SK-N-SH (cell line): Measurements from ENCODE around the gene APOL4. TPM values are rescaled to one million over a fixed set of nuclear protein-coding genes. Genes with fewer than 3 reads are reported as not detected.

Experiments used
- CTCF ChIA-PET: fragments of 300-600, 350-600 bp; formaldehyde crosslinking; extraction: SDS; loops from one replicate; lab custom pipeline; 2021; lab: Yijun Ruan, JAX
- POLR2A ChIA-PET: fragments of 350-600 bp; sonication (Branson Sonifier 250); formaldehyde crosslinking; extraction: SDS; loops from one replicate; lab custom pipeline; 2020; ENCODE audit warnings: antibody characterized with exemption, inconsistent platforms; lab: Yijun Ruan, JAX
- DNase-seq: peaks from one replicate; pipeline ENCODE4 v3.0.0; 2012
- H2AFZ ChIP-seq: fragments of 200-600 bp; sonication (generic); 2 replicates; pipeline ENCODE4 v1.8.1; 2016; ENCODE audit warnings: antibody characterized with exemption, mild to moderate bottlenecking, low read depth
- H3F3A ChIP-seq: fragments of 200-600 bp; sonication (generic); replicated peaks from 2 replicates; pipeline ENCODE3; 2016; ENCODE audit warnings: antibody characterized with exemption, mild to moderate bottlenecking; ENCODE audit not compliant: insufficient read depth
- H3K27ac ChIP-seq, 2 experiments: fragments of 200-500 bp in 1 of 2; fragments of 200-600 bp in 1 of 2; sonication (Bioruptor generic) in 1 of 2; sonication (generic), shearing (Covaris generic) in 1 of 2; 2 replicates each; pipeline versions ENCODE4 v1.5.1 to v1.6.1; 2014 to 2016; ENCODE audit warnings: low read depth in 2 of 2, inconsistent platforms in 1 of 2, low read length in 1 of 2, mild to moderate bottlenecking in 1 of 2, mixed read lengths in 1 of 2
- H3K27me3 ChIP-seq: fragments of 200-600 bp; sonication (generic), shearing (Covaris generic); 2 replicates; pipeline ENCODE4 v1.6.1; 2016; ENCODE audit warnings: mixed run types; ENCODE audit not compliant: insufficient read depth
- H3K36me3 ChIP-seq, 2 experiments: fragments of 200-500 bp in 1 of 2; fragments of 200-600 bp in 1 of 2; sonication (Bioruptor generic) in 1 of 2; sonication (generic) in 1 of 2; replicated peaks in 1 of 2; 2 replicates each; pipeline versions ENCODE3 to v1.5.1; 2014 to 2016; ENCODE audit warnings: low read length in 1 of 2, mild to moderate bottlenecking in 1 of 2; ENCODE audit not compliant: insufficient read depth in 2 of 2, control insufficient read depth in 1 of 2
- H3K4me1 ChIP-seq, 2 experiments: fragments of 200-500 bp in 1 of 2; fragments of 200-600 bp in 1 of 2; sonication (Bioruptor generic) in 1 of 2; sonication (generic), shearing (Covaris generic) in 1 of 2; 2 replicates each; pipeline versions ENCODE4 v1.5.1 to v1.6.1; 2014 to 2016; ENCODE audit warnings: low read depth in 1 of 2, low read length in 1 of 2, mixed run types in 1 of 2; ENCODE audit not compliant: insufficient read depth in 2 of 2, control insufficient read depth in 1 of 2
- H3K4me2 ChIP-seq: fragments of 200-600 bp; sonication (generic), shearing (Covaris generic); 2 replicates; pipeline ENCODE4 v1.6.1; 2017; ENCODE audit warnings: mixed run types
- H3K4me3 ChIP-seq, 2 experiments: fragments of 200-500 bp in 1 of 2; fragments of 200-600 bp in 1 of 2; sonication (Bioruptor generic) in 1 of 2; sonication (generic), shearing (Covaris generic) in 1 of 2; 2 replicates each; pipeline versions ENCODE4 v1.5.1 to v1.8.1; 2014 to 2016; ENCODE audit warnings: low read depth in 2 of 2, inconsistent platforms in 1 of 2, low read length in 1 of 2, mild to moderate bottlenecking in 1 of 2, mixed read lengths in 1 of 2, moderate library complexity in 1 of 2
- H3K79me2 ChIP-seq: fragments of 200-600 bp; sonication (generic); 2 replicates; pipeline ENCODE4 v1.8.1; 2017; ENCODE audit warnings: mild to moderate bottlenecking; ENCODE audit not compliant: insufficient read depth
- H3K9ac ChIP-seq: fragments of 200-600 bp; sonication (generic); 2 replicates; pipeline ENCODE4 v1.6.1; 2017; ENCODE audit warnings: mixed run types
- H3K9me2 ChIP-seq: fragments of 200-600 bp; sonication (generic); 2 replicates; pipeline ENCODE4 v1.6.1; 2017; ENCODE audit warnings: mixed run types
- H3K9me3 ChIP-seq: fragments of 200-600 bp; sonication (generic); 2 replicates; pipeline ENCODE4 v1.6.1; 2017; ENCODE audit warnings: mixed run types, mild to moderate bottlenecking, moderate library complexity
- H4K20me1 ChIP-seq: fragments of 200-600 bp; sonication (generic); 2 replicates; pipeline ENCODE4 v1.6.1; 2017; ENCODE audit warnings: mild to moderate bottlenecking, mixed run types; ENCODE audit not compliant: insufficient read depth
- CHD2 ChIP-seq: fragments of 150-350 bp; IDR thresholded peaks from 2 replicates; pipeline ENCODE4 v1.6.1; 2018; ENCODE audit warnings: low read length; ENCODE audit not compliant: partially characterized antibody
- ELF1 ChIP-seq: IDR thresholded peaks from 2 replicates; pipeline ENCODE4 v1.4.0; 2012
- EP300 ChIP-seq, 2 experiments: IDR thresholded peaks; 2 replicates each; pipeline versions ENCODE4 v1.4.0 to v1.6.1; 2012; ENCODE audit warnings: borderline replicate concordance in 1 of 2, low read depth in 1 of 2, low read length in 1 of 2
- EZH2phosphoT487 ChIP-seq: fragments of 200-600 bp; sonication (generic); IDR thresholded peaks from 2 replicates; pipeline ENCODE4 v1.6.1; 2017; ENCODE audit warnings: low read depth, mixed run types, mild to moderate bottlenecking, antibody characterized with exemption, moderate library complexity, borderline replicate concordance
- FOXJ3 ChIP-seq: sonication (generic); formaldehyde crosslinking; IDR thresholded peaks from 2 replicates; pipeline ENCODE4 v1.5.1; 2020; ENCODE audit warnings: mild to moderate bottlenecking, missing genetic modification reagents
- FOXM1 ChIP-seq: IDR thresholded peaks from 2 replicates; pipeline ENCODE4 v1.4.0; 2012; ENCODE audit warnings: low read depth, mild to moderate bottlenecking
- GABPA ChIP-seq: IDR thresholded peaks from 2 replicates; pipeline ENCODE4 v1.4.0; 2012; ENCODE audit warnings: low read depth, mild to moderate bottlenecking
- GATA2 ChIP-seq: sonication (generic); formaldehyde crosslinking; IDR thresholded peaks from 2 replicates; pipeline ENCODE4 v1.5.0; 2020; ENCODE audit warnings: mild to moderate bottlenecking, missing genetic modification reagents
- JUND ChIP-seq: IDR thresholded peaks from 2 replicates; pipeline ENCODE4 v1.4.0; 2012
- MXI1 ChIP-seq: IDR thresholded peaks from 2 replicates; pipeline ENCODE4 v1.6.1; 2012; ENCODE audit warnings: mild to moderate bottlenecking, low read depth, low read length, improper control_type of control experiment
- NFIC ChIP-seq: IDR thresholded peaks from 2 replicates; pipeline ENCODE4 v1.4.0; 2012; ENCODE audit warnings: borderline replicate concordance
- NRF1 ChIP-seq: IDR thresholded peaks from 2 replicates; pipeline ENCODE4 v1.6.1; 2012; ENCODE audit warnings: low read depth, mild to moderate bottlenecking, low read length
- RAD21 ChIP-seq: IDR thresholded peaks from 2 replicates; pipeline ENCODE4 v1.6.1; 2012; ENCODE audit warnings: mild to moderate bottlenecking, low read length
- RCOR1 ChIP-seq: fragments of 150-350 bp; IDR thresholded peaks from 2 replicates; pipeline ENCODE4 v1.6.1; 2017; ENCODE audit warnings: antibody characterized with exemption, low read length
- RFX5 ChIP-seq: IDR thresholded peaks from 2 replicates; pipeline ENCODE4 v1.6.1; 2012; ENCODE audit warnings: mild to moderate bottlenecking, improper control_type of control experiment, low read length
- SMC3 ChIP-seq: IDR thresholded peaks from 2 replicates; pipeline ENCODE4 v1.6.1; 2012; ENCODE audit warnings: low read depth, low read length, improper control_type of control experiment
- TCF12 ChIP-seq: IDR thresholded peaks from 2 replicates; pipeline ENCODE4 v1.4.0; 2012
- YY1 ChIP-seq: IDR thresholded peaks from 2 replicates; pipeline ENCODE4 v1.4.0; 2012; ENCODE audit warnings: low read depth, mild to moderate bottlenecking
- WGBS: methylation state at CpG from one replicate; pipeline ENCODE4 v1.1.6; 2017; ENCODE audit warnings: low lambda C conversion rate; 5-methylcytosine and 5-hydroxymethylcytosine counted together
- polyA plus RNA-seq, 3 experiments: library from polyadenylated mRNA; depleted of rRNA; stranded (reverse); fragments of >200 nt; gene quantifications; 2 replicates each; pipeline ENCODE4 v1.2.3, GENCODE V29; 2012
- TF ChIP-seq, protein P1 (sequence below): IDR thresholded peaks from 2 replicates; pipeline ENCODE4; 2012
- TF ChIP-seq, protein P2 (sequence below): IDR thresholded peaks from 2 replicates; pipeline ENCODE4 v1.4.0; 2012; ENCODE audit warnings: low read depth, borderline replicate concordance
- TF ChIP-seq, protein P3 (sequence below): IDR thresholded peaks from 2 replicates; pipeline ENCODE4 v1.4.0; 2012; ENCODE audit warnings: low read depth, borderline replicate concordance
- TF ChIP-seq, protein P4 (sequence below): IDR thresholded peaks from 2 replicates; pipeline ENCODE4 v1.6.1; 2012; ENCODE audit warnings: mild to moderate bottlenecking, low read depth, low read length, moderate library complexity

Gene APOL4
- polyA plus RNA-seq, 1 of the 3 experiments (the other 2 are of a cell fraction): 0.08 TPM

DNA sequence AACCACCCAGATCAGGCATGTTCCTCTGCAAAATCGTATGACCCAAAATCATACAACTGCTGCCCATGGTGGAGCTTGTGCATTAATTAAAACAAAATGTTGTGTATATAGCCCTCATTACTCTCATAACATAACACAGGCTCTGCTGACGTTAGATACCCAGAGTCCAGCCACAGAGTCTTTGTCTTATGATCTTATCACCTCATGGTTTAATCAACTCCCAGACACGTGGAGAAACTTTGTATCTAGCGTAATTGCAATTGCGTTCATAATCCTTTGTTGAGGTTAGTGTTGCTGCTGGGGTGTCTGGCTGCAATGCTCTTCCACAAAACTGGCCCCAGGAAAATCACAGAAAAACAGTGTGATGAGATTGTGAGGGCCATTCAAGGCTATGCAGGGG, 46.3 kb upstream of the APOL4 start:
- Histone ChIP-seq H3K27me3 (no peaks in the 10 kb centered on the region), H3K4me1 (peaks cover 0 to 3% of the 10 kb centered on the region in 2 experiments; a peak in 1 of 4 replicates)
- 73% methylated on average over 5 of the region's 5 CpGs for WGBS
- no peak for DNase-seq
- no peak for TF ChIP-seq EP300 (IDR thresholded peaks at IDR 0.05; ENCODE audit: borderline replicate concordance in 1 of 2, low read depth in 1 of 2, low read length in 1 of 2)
- TF ChIP-seq, protein P1, sequence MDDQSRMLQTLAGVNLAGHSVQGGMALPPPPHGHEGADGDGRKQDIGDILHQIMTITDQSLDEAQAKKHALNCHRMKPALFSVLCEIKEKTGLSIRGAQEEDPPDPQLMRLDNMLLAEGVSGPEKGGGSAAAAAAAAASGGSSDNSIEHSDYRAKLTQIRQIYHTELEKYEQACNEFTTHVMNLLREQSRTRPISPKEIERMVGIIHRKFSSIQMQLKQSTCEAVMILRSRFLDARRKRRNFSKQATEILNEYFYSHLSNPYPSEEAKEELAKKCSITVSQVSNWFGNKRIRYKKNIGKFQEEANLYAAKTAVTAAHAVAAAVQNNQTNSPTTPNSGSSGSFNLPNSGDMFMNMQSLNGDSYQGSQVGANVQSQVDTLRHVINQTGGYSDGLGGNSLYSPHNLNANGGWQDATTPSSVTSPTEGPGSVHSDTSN: no peak
- TF ChIP-seq JUND: no peak
- TF ChIP-seq YY1: no peak
- no peak for TF ChIP-seq GABPA
- TF ChIP-seq RFX5: no peak
- TF ChIP-seq ELF1: no peak
- no peak for TF ChIP-seq GATA2 (CRISPR knock-in tag)
- TF ChIP-seq, all 33 proteins: peak for 0
- no peaks in the 10 kb centered on the region for H3F3A ChIP-seq
- no peaks in the 10 kb centered on the region for H3K9me3 ChIP-seq
- H3K4me3 ChIP-seq: no peak overlapping the region
- no peaks in the 10 kb centered on the region for H3K36me3 ChIP-seq
- H3K4me2 ChIP-seq: no peak overlapping the region
- H4K20me1 ChIP-seq: no peaks in the 10 kb centered on the region
- H3K9me2 ChIP-seq: no peaks in the 10 kb centered on the region
- H3K27ac ChIP-seq: no peak overlapping the region
- CTCF ChIA-PET: interaction anchor here (1.0 to 2.0 kb wide), 2 partner anchors 30 to 39 kb away, joined by 3 to 6 read pairs; no protein-coding TSS in a partner anchor
- POLR2A ChIA-PET: no interaction called here
- no peak overlapping the region for H2AFZ ChIP-seq
- H3K9ac ChIP-seq: no peak overlapping the region
- H3K79me2 ChIP-seq: no peaks in the 10 kb centered on the region

DNA sequence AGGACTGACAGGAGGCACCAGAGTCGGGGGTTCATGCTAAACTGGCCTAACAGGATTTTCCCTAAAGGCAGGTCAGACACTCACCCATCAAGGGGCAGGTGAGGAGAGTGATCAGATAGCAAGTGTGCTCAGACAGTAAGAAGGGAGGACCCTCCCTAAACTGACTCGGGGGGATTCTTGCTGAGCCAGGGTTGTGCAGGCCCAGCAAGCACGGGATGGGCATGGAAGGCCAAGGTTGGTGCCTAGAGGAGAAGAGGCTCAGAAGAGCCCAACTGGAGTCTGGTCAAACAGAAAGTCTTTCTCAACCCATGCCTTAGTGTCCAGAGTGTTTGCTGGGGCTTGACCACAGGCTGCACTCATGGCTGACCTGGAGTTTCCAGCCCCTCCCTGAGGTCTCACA, 45.1 kb upstream of the APOL4 start:
- Histone ChIP-seq H3K79me2 (no peaks in the 10 kb centered on the region), H3K9me3 (no peaks in the 10 kb centered on the region), H3K36me3 (no peaks in the 10 kb centered on the region), H3F3A (no peaks in the 10 kb centered on the region), H3K4me1 (no peaks in the 10 kb centered on the region; a peak in 1 of 4 replicates), H3K4me3 (no peak overlapping the region), H4K20me1 (no peaks in the 10 kb centered on the region), H2AFZ (no peak overlapping the region), H3K27ac (no peak overlapping the region), H3K4me2 (no peak overlapping the region), H3K27me3 (no peaks in the 10 kb centered on the region), H3K9ac (no peak overlapping the region), H3K9me2 (no peaks in the 10 kb centered on the region)
- ChIA-PET POLR2A (no interaction called here), CTCF (no interaction called here)
- 53% methylated on average over 2 of the region's 3 CpGs for WGBS
- DNase-seq: no peak
- TF ChIP-seq GABPA (no peak), EZH2phosphoT487 (no peak), MXI1 (no peak), FOXJ3 (CRISPR knock-in tag) (no peak), CHD2 (no peak), NRF1 (no peak), TCF12 (no peak), SMC3 (no peak), JUND (no peak), NFIC (no peak), RAD21 (no peak), FOXM1 (no peak), RCOR1 (no peak)
- TF ChIP-seq, protein P1: no peak
- TF ChIP-seq, protein P2, sequence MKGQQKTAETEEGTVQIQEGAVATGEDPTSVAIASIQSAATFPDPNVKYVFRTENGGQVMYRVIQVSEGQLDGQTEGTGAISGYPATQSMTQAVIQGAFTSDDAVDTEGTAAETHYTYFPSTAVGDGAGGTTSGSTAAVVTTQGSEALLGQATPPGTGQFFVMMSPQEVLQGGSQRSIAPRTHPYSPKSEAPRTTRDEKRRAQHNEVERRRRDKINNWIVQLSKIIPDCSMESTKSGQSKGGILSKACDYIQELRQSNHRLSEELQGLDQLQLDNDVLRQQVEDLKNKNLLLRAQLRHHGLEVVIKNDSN: no peak
- TF ChIP-seq, protein P3, sequence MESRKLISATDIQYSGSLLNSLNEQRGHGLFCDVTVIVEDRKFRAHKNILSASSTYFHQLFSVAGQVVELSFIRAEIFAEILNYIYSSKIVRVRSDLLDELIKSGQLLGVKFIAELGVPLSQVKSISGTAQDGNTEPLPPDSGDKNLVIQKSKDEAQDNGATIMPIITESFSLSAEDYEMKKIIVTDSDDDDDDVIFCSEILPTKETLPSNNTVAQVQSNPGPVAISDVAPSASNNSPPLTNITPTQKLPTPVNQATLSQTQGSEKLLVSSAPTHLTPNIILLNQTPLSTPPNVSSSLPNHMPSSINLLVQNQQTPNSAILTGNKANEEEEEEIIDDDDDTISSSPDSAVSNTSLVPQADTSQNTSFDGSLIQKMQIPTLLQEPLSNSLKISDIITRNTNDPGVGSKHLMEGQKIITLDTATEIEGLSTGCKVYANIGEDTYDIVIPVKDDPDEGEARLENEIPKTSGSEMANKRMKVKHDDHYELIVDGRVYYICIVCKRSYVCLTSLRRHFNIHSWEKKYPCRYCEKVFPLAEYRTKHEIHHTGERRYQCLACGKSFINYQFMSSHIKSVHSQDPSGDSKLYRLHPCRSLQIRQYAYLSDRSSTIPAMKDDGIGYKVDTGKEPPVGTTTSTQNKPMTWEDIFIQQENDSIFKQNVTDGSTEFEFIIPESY: no peak
- TF ChIP-seq, protein P4, sequence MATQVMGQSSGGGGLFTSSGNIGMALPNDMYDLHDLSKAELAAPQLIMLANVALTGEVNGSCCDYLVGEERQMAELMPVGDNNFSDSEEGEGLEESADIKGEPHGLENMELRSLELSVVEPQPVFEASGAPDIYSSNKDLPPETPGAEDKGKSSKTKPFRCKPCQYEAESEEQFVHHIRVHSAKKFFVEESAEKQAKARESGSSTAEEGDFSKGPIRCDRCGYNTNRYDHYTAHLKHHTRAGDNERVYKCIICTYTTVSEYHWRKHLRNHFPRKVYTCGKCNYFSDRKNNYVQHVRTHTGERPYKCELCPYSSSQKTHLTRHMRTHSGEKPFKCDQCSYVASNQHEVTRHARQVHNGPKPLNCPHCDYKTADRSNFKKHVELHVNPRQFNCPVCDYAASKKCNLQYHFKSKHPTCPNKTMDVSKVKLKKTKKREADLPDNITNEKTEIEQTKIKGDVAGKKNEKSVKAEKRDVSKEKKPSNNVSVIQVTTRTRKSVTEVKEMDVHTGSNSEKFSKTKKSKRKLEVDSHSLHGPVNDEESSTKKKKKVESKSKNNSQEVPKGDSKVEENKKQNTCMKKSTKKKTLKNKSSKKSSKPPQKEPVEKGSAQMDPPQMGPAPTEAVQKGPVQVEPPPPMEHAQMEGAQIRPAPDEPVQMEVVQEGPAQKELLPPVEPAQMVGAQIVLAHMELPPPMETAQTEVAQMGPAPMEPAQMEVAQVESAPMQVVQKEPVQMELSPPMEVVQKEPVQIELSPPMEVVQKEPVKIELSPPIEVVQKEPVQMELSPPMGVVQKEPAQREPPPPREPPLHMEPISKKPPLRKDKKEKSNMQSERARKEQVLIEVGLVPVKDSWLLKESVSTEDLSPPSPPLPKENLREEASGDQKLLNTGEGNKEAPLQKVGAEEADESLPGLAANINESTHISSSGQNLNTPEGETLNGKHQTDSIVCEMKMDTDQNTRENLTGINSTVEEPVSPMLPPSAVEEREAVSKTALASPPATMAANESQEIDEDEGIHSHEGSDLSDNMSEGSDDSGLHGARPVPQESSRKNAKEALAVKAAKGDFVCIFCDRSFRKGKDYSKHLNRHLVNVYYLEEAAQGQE: no peak
